ENCODE measurements around the gene PPCDC. TPM values are rescaled to one million over a fixed set of nuclear protein-coding genes. Genes with fewer than 3 reads are reported as not detected.

PPCDC gene
- total RNA-seq, 2 experiments from 2014 or later, result 27.3 to 29.1 TPM

- Mint-ChIP-seq H3K4me1 (ENCODE audit: low read depth) (peaks cover 14% of the 10 kb centered on the region), H3K27ac (no peak overlapping the region), H3K4me3 (peak overlapping the region; percentile 62), H3K36me3 (ENCODE audit: low read depth) (no peaks in the 10 kb centered on the region), H3K27me3 (ENCODE audit: low read depth) (peaks cover 36% of the 10 kb centered on the region), H3K9me3 (ENCODE audit: insufficient read depth) (no peaks in the 10 kb centered on the region)
- no peak for DNase-seq
- POLR2A ChIA-PET, result interaction anchor here (0.8 kb wide), 1 partner anchor 16 kb away, joined by 3 read pairs; no protein-coding TSS in a partner anchor
- CTCF ChIA-PET, result interaction anchor here (0.7 to 2.1 kb wide), 5 partner anchors 16 to 360 kb away, joined by 3 to 5 read pairs (median 4); no protein-coding TSS in a partner anchor
- ATAC-seq, result no peak
Measured at GRCh38 chr15:74994685-74995084, 28.7 kb upstream of the PPCDC start.

GRCh38 chr15:74995182-74995778, 28.1 kb upstream of the PPCDC start, which contains the start of gene SCAMP5:
TSS of gene SCAMP5 (plus strand) at chr15:74995563. CDS start at chr15:75011840, 16,277 bp downstream.
- Mint-ChIP-seq H3K4me3 (peak within 1 kb of the TSS; percentile 62), H3K9me3 (ENCODE audit: insufficient read depth) (no peaks in the 10 kb centered on the region), H3K27me3 (ENCODE audit: low read depth) (peaks cover 36% of the 10 kb centered on the region), H3K4me1 (ENCODE audit: low read depth) (peaks cover 14% of the 10 kb centered on the region), H3K27ac (no peak within 1 kb of the TSS), H3K36me3 (ENCODE audit: low read depth) (no peaks in the 10 kb centered on the region)
- ChIA-PET CTCF (interaction anchor here (0.7 to 2.1 kb wide), 6 partner anchors 16 to 361 kb away, joined by 3 to 5 read pairs (median 4); no protein-coding TSS in a partner anchor), POLR2A (interaction anchor here (0.8 kb wide), 1 partner anchor 17 kb away, joined by 3 read pairs; no protein-coding TSS in a partner anchor)
- DNase-seq (peak; percentile 97), ATAC-seq (peak; percentile 98)

GRCh38 chr15:74995779-74996765, 27.3 kb upstream of the PPCDC start:
- no peak for ATAC-seq
- CTCF ChIA-PET, result interaction anchor here (1.3 to 2.1 kb wide), 4 partner anchors 29 to 361 kb away, joined by 3 to 5 read pairs (median 4); no protein-coding TSS in a partner anchor
- H3K4me1 Mint-ChIP-seq (ENCODE audit: low read depth), result peaks cover 12% of the 10 kb centered on the region
- no peaks in the 10 kb centered on the region for H3K9me3 Mint-ChIP-seq (ENCODE audit: insufficient read depth)
- DNase-seq, result no peak
- H3K4me3 Mint-ChIP-seq, result peak overlapping the region; percentile 62
- no peak overlapping the region for H3K27ac Mint-ChIP-seq
- H3K27me3 Mint-ChIP-seq (ENCODE audit: low read depth), result peaks cover 31% of the 10 kb centered on the region
- POLR2A ChIA-PET, result no interaction called here
- no peaks in the 10 kb centered on the region for H3K36me3 Mint-ChIP-seq (ENCODE audit: low read depth)

GRCh38 chr15:74997141-74997540, 26.2 kb upstream of the PPCDC start:
- ChIA-PET POLR2A (no interaction called here), CTCF (no interaction called here)
- no peak overlapping the region for H3K27ac Mint-ChIP-seq
- no peak for DNase-seq
- H3K9me3 Mint-ChIP-seq (ENCODE audit: insufficient read depth), result no peaks in the 10 kb centered on the region
- no peak for ATAC-seq
- peaks cover 28% of the 10 kb centered on the region for H3K27me3 Mint-ChIP-seq (ENCODE audit: low read depth)
- H3K4me1 Mint-ChIP-seq (ENCODE audit: low read depth), result peaks cover 12% of the 10 kb centered on the region
- H3K36me3 Mint-ChIP-seq (ENCODE audit: low read depth), result no peaks in the 10 kb centered on the region
- no peak overlapping the region for H3K4me3 Mint-ChIP-seq

GRCh38 chr15:74997543-74997942, 25.8 kb upstream of the PPCDC start:
- POLR2A ChIA-PET, result no interaction called here
- CTCF ChIA-PET, result no interaction called here
- peaks cover 28% of the 10 kb centered on the region for H3K27me3 Mint-ChIP-seq (ENCODE audit: low read depth)
- H3K4me1 Mint-ChIP-seq (ENCODE audit: low read depth), result peaks cover 12% of the 10 kb centered on the region
- no peaks in the 10 kb centered on the region for H3K9me3 Mint-ChIP-seq (ENCODE audit: insufficient read depth)
- H3K36me3 Mint-ChIP-seq (ENCODE audit: low read depth), result no peaks in the 10 kb centered on the region
- ATAC-seq (no peak), DNase-seq (no peak)
- H3K4me3 Mint-ChIP-seq, result no peak overlapping the region
- no peak overlapping the region for H3K27ac Mint-ChIP-seq

- no peak overlapping the region for H3K4me3 Mint-ChIP-seq
- POLR2A ChIA-PET, result no interaction called here
- CTCF ChIA-PET, result no interaction called here
- ATAC-seq (no peak), DNase-seq (no peak)
- no peak overlapping the region for H3K27ac Mint-ChIP-seq
- H3K4me1 Mint-ChIP-seq (ENCODE audit: low read depth), result peaks cover 4% of the 10 kb centered on the region
- H3K36me3 Mint-ChIP-seq (ENCODE audit: low read depth), result no peaks in the 10 kb centered on the region
- no peaks in the 10 kb centered on the region for H3K9me3 Mint-ChIP-seq (ENCODE audit: insufficient read depth)
- peaks cover 23% of the 10 kb centered on the region for H3K27me3 Mint-ChIP-seq (ENCODE audit: low read depth)
Measured at GRCh38 chr15:75001310-75001709, 22.1 kb upstream of the PPCDC start.

- POLR2A ChIA-PET, result no interaction called here
- Mint-ChIP-seq H3K27me3 (ENCODE audit: low read depth) (peaks cover 12% of the 10 kb centered on the region), H3K4me1 (ENCODE audit: low read depth) (peaks cover 4% of the 10 kb centered on the region), H3K27ac (no peak overlapping the region), H3K4me3 (no peak overlapping the region), H3K36me3 (ENCODE audit: low read depth) (no peaks in the 10 kb centered on the region), H3K9me3 (ENCODE audit: insufficient read depth) (no peaks in the 10 kb centered on the region)
- CTCF ChIA-PET, result no interaction called here
- no peak for ATAC-seq
- no peak for DNase-seq
Measured at GRCh38 chr15:75002398-75002797, 21.0 kb upstream of the PPCDC start.

GRCh38 chr15:75007216-75007615, 16.2 kb upstream of the PPCDC start:
- ChIA-PET POLR2A (no interaction called here), CTCF (no interaction called here)
- no peak overlapping the region for H3K27ac Mint-ChIP-seq
- H3K4me1 Mint-ChIP-seq (ENCODE audit: low read depth), result peaks cover 7% of the 10 kb centered on the region
- no peaks in the 10 kb centered on the region for H3K9me3 Mint-ChIP-seq (ENCODE audit: insufficient read depth)
- no peak for DNase-seq
- no peaks in the 10 kb centered on the region for H3K36me3 Mint-ChIP-seq (ENCODE audit: low read depth)
- no peak for ATAC-seq
- no peak overlapping the region for H3K4me3 Mint-ChIP-seq
- peaks cover 17% of the 10 kb centered on the region for H3K27me3 Mint-ChIP-seq (ENCODE audit: low read depth)

- H3K4me3 Mint-ChIP-seq, result no peak overlapping the region
- no peak for ATAC-seq
- H3K4me1 Mint-ChIP-seq (ENCODE audit: low read depth), result peaks cover 7% of the 10 kb centered on the region
- no peaks in the 10 kb centered on the region for H3K36me3 Mint-ChIP-seq (ENCODE audit: low read depth)
- ChIA-PET POLR2A (no interaction called here), CTCF (no interaction called here)
- no peak overlapping the region for H3K27ac Mint-ChIP-seq
- H3K27me3 Mint-ChIP-seq (ENCODE audit: low read depth), result peaks cover 17% of the 10 kb centered on the region
- H3K9me3 Mint-ChIP-seq (ENCODE audit: insufficient read depth), result no peaks in the 10 kb centered on the region
- no peak for DNase-seq
Measured at GRCh38 chr15:75008221-75008625, 15.2 kb upstream of the PPCDC start.

- Mint-ChIP-seq H3K36me3 (ENCODE audit: low read depth) (no peaks in the 10 kb centered on the region), H3K27ac (no peak overlapping the region), H3K9me3 (ENCODE audit: insufficient read depth) (no peaks in the 10 kb centered on the region), H3K4me1 (ENCODE audit: low read depth) (peaks cover 7% of the 10 kb centered on the region), H3K27me3 (ENCODE audit: low read depth) (peaks cover 17% of the 10 kb centered on the region), H3K4me3 (no peak overlapping the region)
- ATAC-seq (no peak), DNase-seq (no peak)
- ChIA-PET POLR2A (no interaction called here), CTCF (no interaction called here)
Measured at GRCh38 chr15:75008629-75009326, 14.6 kb upstream of the PPCDC start.

- H3K9me3 Mint-ChIP-seq (ENCODE audit: insufficient read depth), result no peaks in the 10 kb centered on the region
- no peak for DNase-seq
- no peak overlapping the region for H3K27ac Mint-ChIP-seq
- peaks cover 3% of the 10 kb centered on the region for H3K27me3 Mint-ChIP-seq (ENCODE audit: low read depth)
- no peak overlapping the region for H3K4me3 Mint-ChIP-seq
- H3K36me3 Mint-ChIP-seq (ENCODE audit: low read depth), result no peaks in the 10 kb centered on the region
- CTCF ChIA-PET, result no interaction called here
- H3K4me1 Mint-ChIP-seq (ENCODE audit: low read depth), result no peaks in the 10 kb centered on the region
- no peak for ATAC-seq
- POLR2A ChIA-PET, result no interaction called here
Measured at GRCh38 chr15:75016431-75016830, 7.0 kb upstream of the PPCDC start.
